Activated naive CD8-positive, alpha-beta T cell treated with anti-CD3 and anti-CD28 coated beads, Interleukin-2, amount 50 U/mL, for 24 hours (primary cell): ENCODE data around the gene CLIP3.
"Not testable (repeated sequence)": the region's sequence is repeated elsewhere in the genome, so short reads cannot be mapped to it uniquely, and the experiment has no call there.

Experiments used
- ATAC-seq: fragments of 150-1000 bp; cut with Tn5 transposase; one replicate; pipeline ENCODE4 v1.10.0; 2021
- DNase-seq: peaks from one replicate; pipeline ENCODE4 v3.0.0; 2021
- H3K27ac Mint-ChIP-seq: one replicate; pipeline ENCODE4 v1.8.0; 2021; ENCODE audit warnings: mild to moderate bottlenecking, mixed read lengths
- H3K27me3 Mint-ChIP-seq: one replicate; pipeline ENCODE4 v1.8.0; 2021; ENCODE audit warnings: mixed read lengths
- H3K36me3 Mint-ChIP-seq: one replicate; pipeline ENCODE4 v1.8.0; 2021; ENCODE audit warnings: low read depth, mixed read lengths
- H3K4me1 Mint-ChIP-seq: one replicate; pipeline ENCODE4 v1.8.0; 2021; ENCODE audit warnings: mixed read lengths
- H3K4me3 Mint-ChIP-seq: one replicate; pipeline ENCODE4 v1.8.0; 2021; ENCODE audit warnings: mild to moderate bottlenecking, moderate library complexity, mixed read lengths
- H3K9me3 Mint-ChIP-seq: one replicate; pipeline ENCODE4 v1.8.0; 2021; ENCODE audit warnings: mixed read lengths

CLIP3 gene

DNA sequence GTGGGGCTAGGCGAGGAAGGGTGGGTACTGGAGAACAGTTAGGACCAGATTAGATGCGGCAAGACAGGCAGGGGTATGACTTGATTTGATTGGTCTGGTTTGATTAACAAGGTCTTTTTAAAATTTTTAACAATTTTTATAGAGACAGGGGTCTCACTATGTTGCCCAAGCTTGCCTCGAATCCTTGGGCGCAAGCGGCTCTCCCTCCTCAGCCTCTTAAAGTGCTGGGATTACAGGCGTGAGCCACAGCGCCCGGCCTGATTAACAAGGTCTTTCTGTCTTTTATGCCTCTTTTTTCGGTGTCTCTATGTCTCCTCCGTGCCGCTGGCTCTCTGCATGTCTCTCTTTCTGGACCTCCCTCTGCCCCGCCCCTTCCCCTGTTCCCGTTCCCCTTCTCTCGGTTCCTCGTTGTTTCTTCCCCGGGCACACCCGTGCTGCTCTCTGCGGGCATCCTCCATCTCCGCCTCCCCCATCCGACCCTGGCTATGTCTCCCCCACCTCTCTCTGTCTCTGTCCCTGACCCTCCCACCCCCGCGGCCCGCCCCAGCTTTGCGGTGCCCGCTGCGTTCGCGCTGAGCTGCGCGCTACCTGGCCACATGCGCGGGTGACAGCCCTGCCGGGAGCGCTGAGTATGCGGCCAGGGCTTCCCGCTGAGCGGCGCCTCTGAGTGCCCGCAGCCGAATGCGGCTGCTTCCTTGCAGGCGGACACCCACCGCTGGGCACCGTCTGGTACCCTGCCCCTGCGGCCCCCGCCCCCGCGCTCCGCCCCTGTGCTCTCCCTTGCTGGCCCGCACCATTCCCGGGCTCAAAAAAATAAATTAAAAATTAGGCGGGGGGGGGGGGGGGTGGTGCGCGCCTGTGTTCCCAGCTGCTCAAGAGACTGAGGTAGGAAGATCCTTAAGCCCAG is 45.8 kb downstream of the CLIP3 start:
- no peak overlapping the region for H3K27ac Mint-ChIP-seq
- DNase-seq (peak; percentile 43), ATAC-seq (peak; percentile 48)
- H3K4me1 Mint-ChIP-seq, result peaks cover 5% of the 10 kb centered on the region
- H3K27me3 Mint-ChIP-seq, result peaks cover 50% of the 10 kb centered on the region
- H3K9me3 Mint-ChIP-seq, result peaks cover 5% of the 10 kb centered on the region
- peak overlapping the region; percentile 65 for H3K4me3 Mint-ChIP-seq
- no peaks in the 10 kb centered on the region for H3K36me3 Mint-ChIP-seq

DNA sequence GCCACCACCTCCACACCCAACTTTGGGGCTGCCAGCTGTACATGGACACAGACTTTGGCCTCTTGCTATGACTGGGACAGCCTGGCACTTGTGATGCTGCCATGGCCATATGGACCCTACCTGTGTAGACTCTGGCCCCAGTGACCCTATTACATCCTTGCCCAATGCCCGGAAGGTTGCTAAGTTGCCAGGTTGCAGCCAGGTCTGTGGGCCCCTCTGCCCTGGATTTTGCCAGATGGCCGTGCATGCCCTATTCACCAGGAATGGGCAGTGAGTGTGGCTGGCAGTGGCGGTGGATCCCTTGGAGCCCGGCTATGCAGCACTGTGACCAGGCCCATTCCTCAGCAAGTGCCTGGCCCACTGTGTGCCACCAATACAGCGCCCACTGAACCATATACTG is 46.6 kb downstream of the CLIP3 start:
- Mint-ChIP-seq H3K27me3 (peaks cover 51% of the 10 kb centered on the region), H3K4me1 (peaks cover 5% of the 10 kb centered on the region), H3K36me3 (no peaks in the 10 kb centered on the region), H3K27ac (no peak overlapping the region), H3K9me3 (peaks cover 5% of the 10 kb centered on the region), H3K4me3 (peak overlapping the region; percentile 65)
- DNase-seq (no peak), ATAC-seq (no peak)

DNA sequence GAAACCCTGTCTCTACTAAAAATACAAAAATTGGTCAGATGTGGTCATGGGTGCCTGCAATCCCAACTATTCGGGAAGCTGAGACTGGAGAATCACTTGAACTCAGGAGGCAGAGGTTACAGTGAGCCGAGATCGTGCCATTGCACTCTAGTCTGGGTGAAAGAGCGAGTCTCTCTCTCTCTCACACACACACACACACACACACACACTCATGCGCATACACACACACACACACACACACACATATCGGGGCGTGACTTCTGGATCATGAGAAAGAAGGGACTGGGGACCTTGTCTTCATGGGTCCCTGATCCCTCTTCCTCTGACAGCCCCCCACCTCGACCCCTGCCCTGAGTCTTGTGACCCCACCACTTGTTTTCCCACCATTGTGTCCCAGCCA is 49.5 kb downstream of the CLIP3 start:
- ATAC-seq, result no peak
- no peaks in the 10 kb centered on the region for H3K9me3 Mint-ChIP-seq
- H3K27me3 Mint-ChIP-seq, result peaks cover 60% of the 10 kb centered on the region
- no peak overlapping the region for H3K27ac Mint-ChIP-seq
- DNase-seq, result no peak
- H3K36me3 Mint-ChIP-seq, result no peaks in the 10 kb centered on the region
- H3K4me1 Mint-ChIP-seq, result peaks cover 5% of the 10 kb centered on the region
- no peak overlapping the region for H3K4me3 Mint-ChIP-seq

DNA sequence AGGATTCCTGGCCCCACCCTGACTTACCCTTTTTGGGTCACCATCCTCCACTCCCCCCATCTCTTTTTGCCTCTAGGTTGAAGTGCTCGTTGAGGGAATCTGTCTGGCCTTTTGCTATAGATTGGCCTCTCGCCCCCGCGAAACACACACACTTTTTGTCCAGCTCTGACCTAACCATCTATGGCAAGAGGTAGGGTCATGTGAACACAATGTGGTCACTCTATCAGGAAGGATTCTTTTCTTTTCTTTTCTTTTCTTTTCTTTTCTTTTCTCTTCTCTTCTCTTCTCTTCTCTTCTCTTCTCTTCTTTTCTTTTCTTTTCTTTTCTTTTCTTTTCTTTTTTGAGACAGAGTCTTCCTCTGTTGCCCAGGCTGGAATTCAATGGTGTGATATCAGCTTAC is 51.7 kb downstream of the CLIP3 start:
- not testable (repeated sequence) for H3K27ac Mint-ChIP-seq, ATAC-seq, H3K4me3 Mint-ChIP-seq, H3K4me1 Mint-ChIP-seq, H3K36me3 Mint-ChIP-seq, H3K9me3 Mint-ChIP-seq, DNase-seq
- H3K27me3 Mint-ChIP-seq, result peaks cover 50% of the 10 kb centered on the region

DNA sequence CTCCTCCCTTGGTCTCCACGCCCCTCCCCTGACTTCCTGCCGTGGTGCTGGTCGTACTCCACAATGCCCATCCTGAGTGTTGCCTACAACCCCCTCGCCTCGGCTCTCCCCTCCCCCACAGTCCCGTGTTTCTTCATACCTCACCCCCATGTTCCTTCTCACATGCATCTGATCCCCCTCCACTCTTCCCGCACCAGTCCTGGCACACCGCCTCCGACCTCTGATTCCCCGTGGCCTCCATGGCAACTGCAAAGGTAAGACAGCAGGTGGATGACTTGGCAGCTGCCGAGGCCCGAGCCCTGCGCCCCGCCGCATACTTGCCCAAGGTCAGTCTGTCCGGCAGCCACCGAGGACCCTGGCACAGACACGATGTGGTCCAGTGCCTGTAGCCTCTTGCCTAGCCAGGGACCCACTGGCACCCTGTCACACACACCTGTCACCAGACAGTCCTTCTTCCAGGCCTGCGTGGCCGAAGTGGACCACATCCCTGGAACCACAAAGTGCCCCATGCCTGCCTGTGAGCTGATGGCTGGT is 53.8 kb downstream of the CLIP3 start:
- Mint-ChIP-seq H3K4me3 (no peak overlapping the region), H3K27me3 (peaks cover 32% of the 10 kb centered on the region), H3K4me1 (no peaks in the 10 kb centered on the region), H3K27ac (no peak overlapping the region), H3K36me3 (no peaks in the 10 kb centered on the region), H3K9me3 (no peaks in the 10 kb centered on the region)
- ATAC-seq (no peak), DNase-seq (no peak)

DNA sequence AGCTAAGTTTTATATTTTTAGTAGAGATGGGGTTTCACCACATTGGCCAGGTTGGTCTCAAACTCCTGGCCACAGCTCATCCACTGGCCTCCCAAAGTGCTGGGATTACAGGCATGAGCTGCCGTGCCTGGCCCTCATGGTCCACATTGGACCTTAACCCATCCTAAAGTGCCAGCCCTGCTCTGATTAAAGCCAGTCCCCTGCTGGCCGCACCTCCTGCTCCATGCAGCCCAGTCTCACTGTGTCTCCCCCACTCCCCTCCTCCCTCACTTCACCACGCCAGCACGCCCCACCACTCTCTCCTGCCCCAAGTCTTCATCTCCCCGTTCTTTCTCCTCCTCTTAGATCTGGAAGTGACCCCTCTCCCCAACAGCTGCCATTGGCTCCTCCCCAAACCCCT is 54.4 kb downstream of the CLIP3 start:
- DNase-seq (no peak), ATAC-seq (no peak)
- Mint-ChIP-seq H3K36me3 (no peaks in the 10 kb centered on the region), H3K27ac (no peak overlapping the region), H3K9me3 (no peaks in the 10 kb centered on the region), H3K4me1 (no peaks in the 10 kb centered on the region), H3K27me3 (peaks cover 30% of the 10 kb centered on the region), H3K4me3 (no peak overlapping the region)

DNA sequence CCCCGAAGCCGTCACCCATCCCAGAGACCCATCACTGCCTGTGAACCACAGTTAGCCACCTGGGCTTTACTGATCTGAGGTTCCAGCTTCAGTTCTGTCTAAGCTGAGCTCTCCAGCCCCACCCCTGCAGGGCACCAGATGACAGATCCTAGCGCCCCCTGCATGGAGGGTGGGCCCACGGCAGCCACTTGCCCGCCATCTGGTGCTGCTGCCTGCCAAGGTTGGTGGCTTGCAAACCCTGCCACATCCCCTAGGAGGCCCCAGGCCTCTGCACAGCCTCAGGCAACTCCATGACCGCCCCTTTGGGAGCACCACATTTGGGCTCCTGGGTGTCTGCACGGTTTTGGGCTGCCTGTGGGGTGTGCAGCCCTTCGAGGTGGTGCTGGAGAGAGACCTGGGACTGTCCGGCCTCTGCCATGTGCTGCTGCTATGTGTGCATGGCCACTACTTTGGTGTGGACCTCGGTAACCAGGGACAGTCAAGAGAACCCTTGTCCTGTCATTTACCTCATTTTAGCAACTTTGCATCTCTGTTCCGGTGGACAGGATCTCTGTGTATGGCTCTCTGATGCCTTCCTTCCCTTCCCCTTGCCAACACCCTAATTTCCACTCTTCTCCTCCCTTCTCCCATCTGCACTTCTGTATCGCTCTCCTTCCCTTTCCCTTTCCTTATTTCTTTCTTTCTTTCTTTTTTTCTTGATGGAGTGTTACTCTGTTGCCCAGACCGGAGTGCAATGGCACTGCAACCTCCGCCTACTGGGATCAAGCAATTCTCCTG is 55.0 kb downstream of the CLIP3 start:
- no peaks in the 10 kb centered on the region for H3K4me1 Mint-ChIP-seq
- no peak overlapping the region for H3K27ac Mint-ChIP-seq
- H3K36me3 Mint-ChIP-seq, result no peaks in the 10 kb centered on the region
- H3K27me3 Mint-ChIP-seq, result peaks cover 25% of the 10 kb centered on the region
- DNase-seq (peak; percentile 35), ATAC-seq (peak; percentile 50)
- no peaks in the 10 kb centered on the region for H3K9me3 Mint-ChIP-seq
- H3K4me3 Mint-ChIP-seq, result no peak overlapping the region

DNA sequence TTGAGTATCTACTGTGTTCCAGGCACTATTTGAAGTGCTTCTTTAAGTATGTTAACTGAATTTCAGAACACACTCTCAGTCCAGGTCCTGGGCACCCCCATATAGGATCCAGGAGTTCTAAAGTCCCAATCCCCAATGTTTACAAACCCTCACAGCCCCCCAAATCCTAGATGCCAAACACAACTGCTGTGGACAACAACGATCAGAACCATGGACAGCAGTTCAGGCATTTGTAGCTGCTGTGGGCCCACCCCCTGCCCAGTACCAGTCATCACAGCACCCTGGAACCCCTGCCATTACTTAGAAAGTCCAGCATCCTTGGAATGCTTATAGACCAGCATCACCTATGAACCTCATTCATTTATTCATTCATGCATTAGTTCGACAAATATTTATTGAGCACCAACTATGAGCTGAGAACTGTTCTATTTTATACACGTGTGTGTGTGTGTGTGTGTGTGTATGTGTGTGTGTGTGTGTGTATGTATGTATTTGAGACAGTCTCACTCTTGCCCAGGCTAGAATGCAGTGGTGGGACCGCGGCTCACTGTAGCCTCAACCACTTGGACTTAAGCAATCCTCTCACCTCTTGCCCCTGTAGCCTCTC is 57.0 kb downstream of the CLIP3 start:
- H3K9me3 Mint-ChIP-seq, result no peaks in the 10 kb centered on the region
- H3K4me3 Mint-ChIP-seq, result no peak overlapping the region
- no peaks in the 10 kb centered on the region for H3K4me1 Mint-ChIP-seq
- H3K36me3 Mint-ChIP-seq, result no peaks in the 10 kb centered on the region
- H3K27ac Mint-ChIP-seq, result no peak overlapping the region
- H3K27me3 Mint-ChIP-seq, result peaks cover 17% of the 10 kb centered on the region
- ATAC-seq (no peak), DNase-seq (no peak)

DNA sequence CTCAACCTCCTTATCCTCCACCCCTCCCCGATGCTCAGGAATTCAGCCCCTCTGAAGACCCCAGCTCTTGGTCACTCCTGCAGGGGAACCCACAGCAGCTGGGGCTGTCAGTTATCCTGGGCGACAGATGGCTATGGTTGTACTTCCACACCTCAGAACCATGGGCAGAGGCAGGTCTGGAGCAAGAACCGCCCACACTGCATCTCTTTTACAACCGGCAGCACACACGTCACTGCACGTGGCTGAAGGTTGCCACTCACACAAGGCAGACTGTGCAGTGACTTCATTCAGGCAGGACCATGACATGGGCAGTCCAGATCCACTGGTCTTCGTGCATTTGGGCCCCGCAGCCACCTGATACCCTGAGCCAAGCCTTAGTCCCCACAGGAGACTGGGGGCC is 59.2 kb downstream of the CLIP3 start:
- H3K4me3 Mint-ChIP-seq, result no peak overlapping the region
- DNase-seq (no peak), ATAC-seq (peak; percentile 4)
- H3K27ac Mint-ChIP-seq, result no peak overlapping the region
- peaks cover 6% of the 10 kb centered on the region for H3K27me3 Mint-ChIP-seq
- no peaks in the 10 kb centered on the region for H3K9me3 Mint-ChIP-seq
- H3K36me3 Mint-ChIP-seq, result no peaks in the 10 kb centered on the region
- no peaks in the 10 kb centered on the region for H3K4me1 Mint-ChIP-seq

DNA sequence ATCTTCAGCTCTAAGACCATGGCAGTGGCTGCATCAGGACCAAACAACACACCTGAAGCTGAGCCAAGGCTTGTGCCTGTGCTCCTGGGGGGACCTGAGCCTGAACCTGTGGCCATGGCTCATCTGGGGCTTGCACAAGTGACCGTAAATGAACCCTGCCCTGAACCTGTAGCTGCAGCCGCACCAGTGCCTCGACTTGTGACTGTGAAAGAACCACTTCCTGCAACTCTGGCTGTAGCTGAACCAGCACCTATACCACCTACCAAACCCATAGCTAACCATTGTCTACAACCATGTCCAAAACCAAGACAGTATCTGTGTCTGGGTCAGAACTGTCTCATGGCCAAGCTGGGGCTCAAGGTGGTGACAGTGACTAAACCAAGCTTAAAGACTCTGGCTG is 65.9 kb downstream of the CLIP3 start:
- Mint-ChIP-seq H3K27me3 (peaks cover 6% of the 10 kb centered on the region), H3K27ac (no peak overlapping the region), H3K4me1 (peaks cover 2% of the 10 kb centered on the region), H3K36me3 (no peaks in the 10 kb centered on the region), H3K9me3 (no peaks in the 10 kb centered on the region), H3K4me3 (no peak overlapping the region)
- ATAC-seq, result no peak
- DNase-seq, result no peak
